ENCODE data around the gene TTC12. TPM values are rescaled to one million over a fixed set of nuclear protein-coding genes. Genes with fewer than 3 reads are reported as not detected.

Gene TTC12
- total RNA-seq, 4 donors from 2014 or later = 2.2 to 14.7 (median 10.8) TPM

DNA sequence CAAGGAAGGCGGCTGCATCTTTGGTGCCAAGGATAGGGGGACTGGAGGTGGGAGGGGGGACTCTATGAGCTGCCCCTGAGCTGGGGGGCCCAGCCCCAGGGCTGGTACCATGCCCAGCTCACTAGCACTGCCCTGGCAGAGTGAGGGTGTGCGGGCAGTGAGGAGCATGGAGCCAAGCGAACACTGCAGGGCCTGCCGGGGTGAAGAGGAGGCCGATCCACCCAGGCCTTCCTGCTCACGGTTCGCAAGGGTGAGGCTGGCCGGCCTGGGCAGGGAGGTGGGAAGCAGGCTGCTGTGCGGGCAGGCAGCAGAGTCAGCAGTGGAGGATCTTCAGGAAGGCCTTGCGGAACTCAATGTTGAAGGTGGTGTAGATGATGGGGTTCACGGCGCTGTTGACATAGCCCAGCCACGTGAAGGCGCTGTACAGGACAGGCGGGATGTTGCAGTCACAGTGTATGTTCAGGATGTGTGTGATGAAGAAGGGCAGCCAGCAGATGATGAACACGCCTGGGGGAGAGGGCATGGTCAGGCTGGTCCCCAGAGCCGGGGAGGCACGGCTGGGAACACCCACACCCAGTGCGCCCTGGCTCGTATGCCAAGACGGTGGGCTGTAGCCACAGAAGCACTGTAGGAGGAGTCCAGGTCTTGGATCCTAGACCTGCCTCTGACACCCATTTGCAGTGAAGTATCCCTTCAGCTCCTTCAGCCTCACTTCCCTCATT is 96.2 kb downstream of the TTC12 start:
- DNase-seq = no peak
- Histone ChIP-seq H3K4me3 (no peak overlapping the region), H3K4me1 (no peaks in the 10 kb centered on the region), H3K27ac (no peak overlapping the region), H3K9me3 (no peaks in the 10 kb centered on the region), H3K36me3 (no peaks in the 10 kb centered on the region), H3K27me3 (peaks cover 0 to 23% (median 0%) of the 10 kb centered on the region in 4 donors)
- TF ChIP-seq POLR2A (IDR thresholded peaks at IDR 0.05) = no peak
- TF ChIP-seq, protein P1, sequence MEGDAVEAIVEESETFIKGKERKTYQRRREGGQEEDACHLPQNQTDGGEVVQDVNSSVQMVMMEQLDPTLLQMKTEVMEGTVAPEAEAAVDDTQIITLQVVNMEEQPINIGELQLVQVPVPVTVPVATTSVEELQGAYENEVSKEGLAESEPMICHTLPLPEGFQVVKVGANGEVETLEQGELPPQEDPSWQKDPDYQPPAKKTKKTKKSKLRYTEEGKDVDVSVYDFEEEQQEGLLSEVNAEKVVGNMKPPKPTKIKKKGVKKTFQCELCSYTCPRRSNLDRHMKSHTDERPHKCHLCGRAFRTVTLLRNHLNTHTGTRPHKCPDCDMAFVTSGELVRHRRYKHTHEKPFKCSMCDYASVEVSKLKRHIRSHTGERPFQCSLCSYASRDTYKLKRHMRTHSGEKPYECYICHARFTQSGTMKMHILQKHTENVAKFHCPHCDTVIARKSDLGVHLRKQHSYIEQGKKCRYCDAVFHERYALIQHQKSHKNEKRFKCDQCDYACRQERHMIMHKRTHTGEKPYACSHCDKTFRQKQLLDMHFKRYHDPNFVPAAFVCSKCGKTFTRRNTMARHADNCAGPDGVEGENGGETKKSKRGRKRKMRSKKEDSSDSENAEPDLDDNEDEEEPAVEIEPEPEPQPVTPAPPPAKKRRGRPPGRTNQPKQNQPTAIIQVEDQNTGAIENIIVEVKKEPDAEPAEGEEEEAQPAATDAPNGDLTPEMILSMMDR (IDR thresholded peaks at IDR 0.05) = no peak
- WGBS, 2 donors = 84 to 90% methylated on average over 14 to 18 of the region's 21 CpGs
- intact Hi-C loops (cut with DNase I) = no loop called here

DNA sequence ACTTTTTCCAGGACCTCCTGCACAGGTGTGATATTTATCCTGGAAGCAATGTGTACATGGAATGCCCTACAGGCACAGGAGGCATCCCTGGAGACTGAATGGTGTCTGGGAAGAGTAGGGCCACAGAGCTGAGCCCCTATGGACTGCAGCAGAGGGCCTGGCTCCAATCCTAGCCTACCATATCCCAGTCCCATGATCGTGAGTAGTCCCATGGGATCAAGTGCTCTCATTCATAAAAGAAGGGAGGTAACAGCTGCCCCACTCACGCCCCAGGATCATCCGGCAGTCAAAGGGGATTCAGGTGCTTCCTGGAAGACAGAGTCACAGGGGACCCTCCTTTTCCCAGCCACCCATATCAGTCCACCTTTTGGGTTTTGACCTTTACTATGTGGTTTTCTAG is 97.2 kb downstream of the TTC12 start:
- intact Hi-C loops (cut with DNase I) = no loop called here
- H3K9me3 ChIP-seq = no peaks in the 10 kb centered on the region
- DNase-seq = no peak
- no peak overlapping the region for H3K4me3 ChIP-seq
- no peaks in the 10 kb centered on the region for H3K36me3 ChIP-seq
- 84 to 100% methylated on average over 1 to 3 of the region's 3 CpGs for WGBS, 2 donors
- H3K4me1 ChIP-seq = no peaks in the 10 kb centered on the region
- TF ChIP-seq POLR2A (IDR thresholded peaks at IDR 0.05) = no peak
- TF ChIP-seq, protein P1 (IDR thresholded peaks at IDR 0.05) = no peak
- peaks cover 0 to 30% (median 0%) of the 10 kb centered on the region in 4 donors for H3K27me3 ChIP-seq
- no peak overlapping the region for H3K27ac ChIP-seq

DNA sequence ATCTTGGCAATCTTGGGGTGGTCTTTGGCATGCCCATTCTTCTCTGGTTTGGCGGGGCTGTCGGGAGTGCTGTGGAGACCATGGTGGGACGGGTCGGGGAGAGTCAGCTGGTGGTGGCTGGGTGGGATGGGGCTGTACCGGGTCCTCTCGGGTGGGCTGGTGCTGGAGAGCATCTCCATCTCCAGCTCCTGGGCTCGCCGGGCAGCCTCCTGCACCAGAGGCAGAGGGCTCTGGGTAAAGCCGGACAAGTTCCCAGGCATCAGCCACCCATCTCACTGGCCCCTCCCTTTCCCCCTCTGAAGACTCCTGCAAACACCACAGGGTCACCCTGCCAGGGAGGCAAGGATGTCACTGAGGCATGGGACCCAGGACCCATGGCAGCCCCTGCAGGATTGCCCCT is 98.3 kb downstream of the TTC12 start:
- no peaks in the 10 kb centered on the region for H3K36me3 ChIP-seq
- no peak overlapping the region for H3K4me3 ChIP-seq
- no peaks in the 10 kb centered on the region for H3K4me1 ChIP-seq
- WGBS, 2 donors = no CpG with 5 or more reads among the region's 9 CpGs
- no peak for DNase-seq
- no peak for TF ChIP-seq POLR2A (IDR thresholded peaks at IDR 0.05)
- TF ChIP-seq, protein P1 (IDR thresholded peaks at IDR 0.05) = no peak
- no peaks in the 10 kb centered on the region for H3K9me3 ChIP-seq
- no peak overlapping the region for H3K27ac ChIP-seq
- intact Hi-C loops (cut with DNase I) = no loop called here
- peaks cover 0 to 34% (median 0%) of the 10 kb centered on the region in 4 donors for H3K27me3 ChIP-seq

DNA sequence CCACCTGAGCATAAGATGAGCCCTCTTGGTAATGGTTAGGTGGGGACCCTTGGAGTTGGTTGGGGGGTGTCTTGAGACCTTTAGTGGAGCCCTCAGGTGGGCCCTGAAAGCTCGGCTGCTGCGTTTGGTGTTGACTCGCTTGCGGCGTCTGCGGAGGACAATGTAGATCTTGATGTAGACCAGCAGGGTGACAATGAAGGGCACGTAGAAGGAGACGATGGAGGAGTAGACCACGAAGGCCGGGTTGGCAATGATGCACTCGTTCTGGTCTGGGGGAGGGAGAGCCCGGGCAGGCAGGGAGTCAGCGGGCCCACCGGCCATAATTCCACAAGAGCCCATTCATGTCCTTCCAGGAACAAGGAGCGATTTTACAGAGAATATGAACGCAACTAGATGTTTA is 101.0 kb downstream of the TTC12 start:
- H3K27me3 ChIP-seq = peaks cover 0 to 53% (median 0%) of the 10 kb centered on the region in 4 donors
- WGBS, 2 donors = 89 to 94% methylated on average over 10 to 12 of the region's 16 CpGs
- TF ChIP-seq POLR2A (IDR thresholded peaks at IDR 0.05) = no peak
- no peak overlapping the region for H3K4me3 ChIP-seq
- DNase-seq = no peak
- no peaks in the 10 kb centered on the region for H3K36me3 ChIP-seq
- intact Hi-C loops (cut with DNase I) = no loop called here
- H3K27ac ChIP-seq = no peak overlapping the region
- H3K4me1 ChIP-seq = no peaks in the 10 kb centered on the region
- H3K9me3 ChIP-seq = no peaks in the 10 kb centered on the region

Other genes starting within 250 kb of the TTC12 start
- 1 to 10 TPM in 2 of 4 donors, under 1 TPM in 2; 0.21 to 2.7 (median 1.0) TPM for gene ANKK1, start 73.2 kb downstream of the TTC12 start, total RNA-seq
- gene DRD2, start 160.8 kb downstream of the TTC12 start, total RNA-seq = under 1 TPM in 1 of 4 donors, not detected in 3; 0.38 TPM

Data from esophagus squamous epithelium (tissue), 5 donors.